DMS 273 (cell line): ENCODE results near the gene INHBC.

Source experiments
- DNase-seq: peaks from one replicate; lab custom pipeline; 2025; ENCODE audit not compliant: unreplicated experiment; lab: John Stamatoyannopoulos, UW

The INHBC gene

DNA sequence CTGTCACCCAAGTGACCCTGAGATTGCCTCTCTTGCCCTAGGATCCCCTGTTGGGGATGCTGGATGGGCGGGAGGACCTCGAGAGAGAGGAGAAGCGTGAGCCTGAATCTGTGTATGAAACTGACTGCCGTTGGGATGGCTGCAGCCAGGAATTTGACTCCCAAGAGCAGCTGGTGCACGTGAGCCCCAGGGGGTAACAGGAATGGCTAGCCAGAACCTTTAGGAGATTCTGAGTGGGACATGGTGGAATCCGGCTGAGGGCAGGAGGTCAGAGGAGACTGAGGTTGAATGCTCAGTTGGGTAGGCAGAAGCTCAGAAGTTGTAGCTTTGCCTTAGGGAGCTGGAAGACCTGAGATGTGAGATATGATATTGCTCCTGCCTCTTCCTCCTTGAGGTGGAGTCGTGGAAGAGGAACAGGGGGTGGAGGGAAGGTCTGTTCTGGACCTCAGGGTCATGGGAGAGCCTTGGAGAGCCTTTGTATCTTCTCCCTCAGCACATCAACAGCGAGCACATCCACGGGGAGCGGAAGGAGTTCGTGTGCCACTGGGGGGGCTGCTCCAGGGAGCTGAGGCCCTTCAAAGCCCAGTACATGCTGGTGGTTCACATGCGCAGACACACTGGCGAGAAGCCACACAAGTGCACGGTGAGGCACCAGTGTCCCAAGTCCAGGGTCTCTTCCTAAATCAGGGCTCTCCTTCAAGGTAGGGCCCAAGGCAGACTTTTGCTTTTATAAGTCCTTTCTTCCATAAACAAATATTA is 31.3 kb downstream of the INHBC start:
- DNase-seq, result no peak

GRCh38 chr12:57467212-57467874 is 32.8 kb downstream of the INHBC start:
- DNase-seq, result no peak

DNA sequence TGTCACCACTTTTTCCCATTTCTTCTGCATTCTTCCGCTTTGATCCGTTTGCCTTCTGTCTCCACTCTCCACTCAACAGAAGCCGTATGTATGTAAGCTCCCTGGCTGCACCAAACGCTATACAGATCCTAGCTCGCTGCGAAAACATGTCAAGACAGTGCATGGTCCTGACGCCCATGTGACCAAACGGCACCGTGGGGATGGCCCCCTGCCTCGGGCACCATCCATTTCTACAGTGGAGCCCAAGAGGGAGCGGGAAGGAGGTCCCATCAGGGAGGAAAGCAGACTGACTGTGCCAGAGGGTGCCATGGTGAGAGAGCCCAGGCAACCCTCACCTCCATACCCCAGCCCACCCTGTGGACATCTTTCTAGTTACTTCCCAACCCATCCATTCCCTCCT is 33.3 kb downstream of the INHBC start:
- DNase-seq, result no peak

DNA sequence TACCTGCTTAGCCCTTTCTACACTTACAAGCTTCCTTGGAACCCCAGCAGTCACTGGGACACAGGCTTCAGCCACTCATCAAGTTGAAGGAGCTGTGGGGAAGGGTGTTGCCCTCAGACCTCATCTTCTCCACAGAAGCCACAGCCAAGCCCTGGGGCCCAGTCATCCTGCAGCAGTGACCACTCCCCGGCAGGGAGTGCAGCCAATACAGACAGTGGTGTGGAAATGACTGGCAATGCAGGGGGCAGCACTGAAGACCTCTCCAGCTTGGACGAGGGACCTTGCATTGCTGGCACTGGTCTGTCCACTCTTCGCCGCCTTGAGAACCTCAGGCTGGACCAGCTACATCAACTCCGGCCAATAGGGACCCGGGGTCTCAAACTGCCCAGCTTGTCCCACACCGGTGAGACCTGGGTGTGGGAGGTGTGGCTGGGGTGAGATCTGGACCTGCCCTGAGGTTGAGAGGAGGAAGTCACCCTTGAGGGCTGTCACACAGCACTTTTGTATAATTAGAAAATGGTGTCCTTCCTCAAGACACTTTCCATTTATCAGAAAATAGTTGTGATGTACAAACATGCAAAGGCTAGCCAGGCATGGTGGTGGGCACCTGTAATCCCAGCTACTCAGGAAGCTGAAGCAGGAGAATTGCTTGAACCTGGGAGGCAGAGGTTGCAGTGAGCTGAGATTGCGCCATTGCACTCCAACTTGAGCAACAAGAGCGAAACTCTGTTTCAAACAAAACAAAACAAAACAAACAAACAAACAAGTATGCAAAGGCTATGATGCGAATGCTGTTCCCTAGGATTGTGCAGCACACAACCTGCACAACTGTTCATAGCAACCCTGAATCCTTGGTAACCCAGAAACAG is 34.9 kb downstream of the INHBC start:
- no peak for DNase-seq

- no peak for DNase-seq
Measured at GRCh38 chr12:57470286-57470969, 35.8 kb downstream of the INHBC start.

DNA sequence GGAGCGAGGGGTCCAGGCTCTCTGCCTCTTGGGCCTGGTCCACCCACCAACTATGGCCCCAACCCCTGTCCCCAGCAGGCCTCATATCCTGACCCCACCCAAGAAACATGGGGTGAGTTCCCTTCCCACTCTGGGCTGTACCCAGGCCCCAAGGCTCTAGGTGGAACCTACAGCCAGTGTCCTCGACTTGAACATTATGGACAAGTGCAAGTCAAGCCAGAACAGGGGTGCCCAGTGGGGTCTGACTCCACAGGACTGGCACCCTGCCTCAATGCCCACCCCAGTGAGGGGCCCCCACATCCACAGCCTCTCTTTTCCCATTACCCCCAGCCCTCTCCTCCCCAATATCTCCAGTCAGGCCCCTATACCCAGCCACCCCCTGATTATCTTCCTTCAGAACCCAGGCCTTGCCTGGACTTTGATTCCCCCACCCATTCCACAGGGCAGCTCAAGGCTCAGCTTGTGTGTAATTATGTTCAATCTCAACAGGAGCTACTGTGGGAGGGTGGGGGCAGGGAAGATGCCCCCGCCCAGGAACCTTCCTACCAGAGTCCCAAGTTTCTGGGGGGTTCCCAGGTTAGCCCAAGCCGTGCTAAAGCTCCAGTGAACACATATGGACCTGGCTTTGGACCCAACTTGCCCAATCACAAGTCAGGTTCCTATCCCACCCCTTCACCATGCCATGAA is 36.5 kb downstream of the INHBC start:
- DNase-seq, result no peak

GRCh38 chr12:57471661-57472060 is 37.1 kb downstream of the INHBC start:
- no peak for DNase-seq

DNA sequence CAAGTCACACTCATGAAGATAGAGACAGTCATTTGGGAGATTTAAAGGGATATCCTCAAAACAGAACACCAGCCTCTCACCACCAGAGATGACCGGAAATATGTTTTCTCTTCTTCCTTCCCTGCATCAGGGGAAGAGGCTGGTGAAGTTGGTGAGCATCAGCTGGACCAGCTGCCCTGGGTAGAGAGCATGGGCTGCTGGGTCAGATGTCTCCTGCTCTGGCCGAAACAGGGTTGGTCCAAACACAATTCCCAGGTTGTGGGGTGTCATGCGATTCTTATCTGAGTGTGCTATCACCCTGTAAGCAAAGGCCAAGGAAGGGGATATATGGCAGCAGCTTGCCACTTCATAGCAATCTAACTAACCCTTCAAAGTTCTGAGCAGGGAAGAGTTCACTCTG is 37.8 kb downstream of the INHBC start:
- no peak for DNase-seq

DNA sequence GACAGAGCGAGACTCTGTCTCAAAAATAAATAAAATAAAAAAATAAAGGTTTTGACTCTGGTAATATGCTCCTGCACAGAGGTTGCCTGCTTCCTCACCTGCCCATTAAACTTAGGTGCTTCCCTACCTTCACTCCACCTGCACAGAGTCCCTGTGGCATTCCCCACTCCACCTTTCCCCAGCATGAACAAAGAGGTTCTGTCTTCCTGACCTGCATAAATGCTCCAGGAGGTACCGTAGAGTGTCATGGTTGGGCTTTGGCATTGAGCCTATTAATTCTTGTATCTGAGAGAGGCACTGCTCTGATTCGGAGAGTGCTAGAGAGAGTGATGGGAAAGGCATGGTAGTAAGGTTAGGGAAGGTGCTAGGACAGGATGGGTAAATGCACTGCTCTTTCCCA is 38.8 kb downstream of the INHBC start:
- no peak for DNase-seq

- no peak for DNase-seq
Measured at GRCh38 chr12:57473886-57474285, 39.3 kb downstream of the INHBC start.

GRCh38 chr12:57474430-57474829 is 39.8 kb downstream of the INHBC start:
- DNase-seq, result no peak

DNA sequence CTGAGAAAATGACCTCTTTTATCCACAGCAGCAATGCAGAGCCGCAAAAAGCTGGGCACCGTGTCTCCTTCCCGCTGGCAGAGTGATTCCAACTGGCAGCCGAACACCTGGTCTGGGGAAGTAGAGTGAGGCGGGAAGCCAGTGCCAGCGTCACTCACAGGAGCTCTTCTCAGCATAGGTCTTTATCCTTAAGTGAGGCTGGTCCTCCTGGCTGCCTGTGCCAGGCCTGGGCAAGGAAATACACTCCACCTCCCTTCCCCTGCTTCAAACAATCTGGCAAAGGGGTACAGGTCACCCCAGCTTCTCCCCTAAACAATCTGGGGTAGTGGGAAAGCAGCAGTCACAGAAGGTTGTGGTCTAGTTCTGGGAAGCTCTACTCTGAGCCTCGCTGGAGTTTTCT is 40.3 kb downstream of the INHBC start:
- DNase-seq, result no peak

GRCh38 chr12:57475271-57476161 is 40.9 kb downstream of the INHBC start:
- peak; percentile 32 for DNase-seq

- peak; percentile 32 for DNase-seq
Measured at GRCh38 chr12:57476162-57476992, 41.8 kb downstream of the INHBC start.

DNA sequence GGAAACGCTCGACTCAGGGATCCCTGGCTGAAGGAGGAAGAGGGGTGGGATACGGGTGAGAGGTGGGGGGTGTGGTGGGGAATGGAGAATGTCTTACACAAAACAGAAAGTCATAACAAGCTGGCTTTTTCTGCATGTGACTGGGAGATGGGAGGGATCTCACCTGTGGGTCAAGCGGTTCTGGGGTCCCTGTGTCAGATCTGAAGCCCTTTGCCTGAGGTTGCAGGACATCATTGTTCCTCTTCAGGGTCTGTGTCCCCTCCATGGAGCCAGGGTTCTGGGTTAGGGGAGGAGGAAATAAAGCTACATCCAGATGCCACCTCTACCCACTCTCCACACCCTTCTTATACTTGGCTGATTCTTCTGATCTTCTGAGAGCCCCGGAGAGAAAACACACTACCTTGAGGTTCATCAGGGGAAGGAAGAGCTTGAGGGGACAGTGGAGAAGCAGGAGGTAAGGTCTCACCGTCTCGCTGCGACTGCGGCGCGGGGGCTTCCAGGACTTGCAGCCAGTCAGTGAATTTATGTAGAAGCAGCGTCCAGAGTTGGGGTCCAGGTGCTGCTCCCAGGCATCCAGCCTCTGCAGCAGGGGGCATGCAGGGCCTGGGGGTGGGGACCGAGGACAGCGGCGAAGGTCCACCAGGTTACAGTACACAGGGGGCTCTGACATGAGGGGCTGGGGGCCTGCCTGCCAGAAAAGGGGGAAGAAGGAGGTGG is 42.6 kb downstream of the INHBC start:
- no peak for DNase-seq

DNA sequence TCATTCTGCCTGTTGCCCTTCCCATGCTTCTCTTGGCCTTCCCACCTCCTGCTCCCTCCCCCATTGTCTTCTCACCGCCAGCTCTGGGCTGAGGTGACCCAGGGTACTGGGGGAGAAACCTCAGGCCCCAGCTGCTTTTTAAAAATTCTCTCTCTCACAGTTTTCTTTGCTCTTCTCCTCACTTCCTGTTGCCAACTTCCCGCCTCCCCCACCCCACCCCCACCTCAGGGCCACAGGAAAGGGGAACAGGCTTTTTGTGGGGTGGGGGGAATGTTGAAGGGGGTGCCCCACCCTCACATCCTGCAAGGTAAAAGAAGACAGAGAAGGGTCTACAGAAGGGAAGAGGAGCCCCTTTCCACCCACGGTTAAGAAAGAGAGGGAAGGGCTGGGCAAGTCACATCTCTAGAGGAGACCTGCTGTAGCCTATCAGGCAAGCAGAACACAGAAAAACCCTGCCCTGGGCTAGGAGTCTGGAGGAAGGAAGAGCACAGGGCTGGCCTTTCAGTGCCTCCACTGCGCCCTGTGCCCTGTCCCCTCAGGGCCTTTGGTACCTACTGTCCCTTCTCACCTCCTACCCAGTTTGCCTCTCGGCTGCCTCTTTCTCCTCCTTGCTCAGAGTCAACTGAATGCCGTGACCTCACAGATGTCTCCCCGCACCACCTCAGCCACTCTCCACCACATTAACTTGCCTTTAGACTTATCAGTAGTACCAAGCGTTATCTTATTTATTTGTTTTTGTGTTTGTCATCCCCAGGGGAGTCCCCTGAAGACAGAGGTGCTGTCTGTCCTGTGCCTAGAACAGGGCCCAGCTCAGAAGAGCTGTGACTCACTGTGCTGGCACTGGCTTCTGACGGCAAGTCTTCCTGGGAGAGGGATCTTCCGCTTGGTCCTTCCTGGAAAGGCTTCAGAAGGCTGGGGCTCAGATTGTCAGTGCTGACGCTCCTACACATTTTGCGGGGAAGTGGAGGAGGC is 43.4 kb downstream of the INHBC start:
- no peak for DNase-seq

DNA sequence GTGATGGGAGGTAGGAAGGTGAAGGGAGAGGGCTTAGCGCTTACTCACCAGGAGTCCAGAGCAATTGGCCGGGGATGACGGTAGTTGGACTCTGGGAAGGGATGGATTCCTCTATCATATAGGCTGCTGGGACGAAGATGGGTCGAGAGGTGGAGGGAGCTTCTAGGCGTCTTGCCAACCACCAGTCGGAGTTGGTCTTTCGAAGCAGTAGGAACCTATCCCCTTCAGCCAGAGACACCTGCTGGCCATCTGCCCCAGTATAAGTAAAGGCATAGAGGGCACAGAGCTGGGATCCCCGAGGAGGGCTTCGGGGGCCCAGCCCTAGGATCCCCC is 44.4 kb downstream of the INHBC start:
- peak; percentile 22 for DNase-seq
